A673 (cell line): Measurements from ENCODE around the gene TMEM60. TPM values are rescaled to one million over a fixed set of nuclear protein-coding genes. Genes with fewer than 3 reads are reported as not detected.
A peak's percentile ranks its signal among the peaks of the same experiment; 100 is the strongest.

Experiments
- BruUV-seq: library from RNA; stranded (reverse); fragments of 400-500 nt; replicated peaks from 2 replicates; lab custom pipeline; 2021; lab: Mats Ljungman, UMichigan
- CTCF ChIA-PET: fragments of 300-600 bp; sonication (Branson Sonifier 250); formaldehyde crosslinking; loops from one replicate; lab custom pipeline; 2022; ENCODE audit warnings: antibody characterized with exemption; lab: Charles Lee
- POLR2A ChIA-PET: fragments of 300-600 bp; sonication (Branson Sonifier 250); formaldehyde crosslinking; loops from one replicate; lab custom pipeline; 2022; ENCODE audit warnings: antibody characterized with exemption; ENCODE audit not compliant: low non-redundant PET; lab: Charles Lee
- DNase-seq: peaks from one replicate; pipeline ENCODE4 v3.0.0-alpha.2; 2015; ENCODE audit warnings: low spot score
- H3K27ac ChIP-seq: fragments of 200-600 bp; sonication (generic); 2 replicates; pipeline ENCODE4 v1.5.1; 2016; ENCODE audit warnings: mixed run types, low read depth, mild to moderate bottlenecking, mixed read lengths, antibody characterized with exemption, low read length; ENCODE audit not compliant: poor library complexity, severe bottlenecking
- H3K27me3 ChIP-seq: fragments of 200-600 bp; sonication (generic); replicated peaks from 2 replicates; pipeline ENCODE4 v1.6.1; 2017; ENCODE audit warnings: mixed run types, low read depth, mild to moderate bottlenecking, mixed read lengths, antibody characterized with exemption, low read length; ENCODE audit not compliant: insufficient read depth, poor library complexity
- H3K36me3 ChIP-seq: fragments of 200-600 bp; sonication (generic); 2 replicates; pipeline ENCODE4 v1.6.1; 2016; ENCODE audit warnings: mixed run types, mild to moderate bottlenecking, mixed read lengths, antibody characterized with exemption, low read length; ENCODE audit not compliant: insufficient read depth, poor library complexity, severe bottlenecking
- H3K4me1 ChIP-seq: fragments of 200-600 bp; sonication (generic); 2 replicates; pipeline ENCODE4 v1.6.1; 2017; ENCODE audit warnings: mixed run types, mild to moderate bottlenecking, mixed read lengths, antibody characterized with exemption, low read length; ENCODE audit not compliant: insufficient read depth, poor library complexity, severe bottlenecking
- H3K4me3 ChIP-seq: fragments of 200-600 bp; sonication (generic); 2 replicates; pipeline ENCODE4 v1.5.1; 2016; ENCODE audit warnings: low read depth, mixed run types, mild to moderate bottlenecking, mixed read lengths, low read length; ENCODE audit not compliant: poor library complexity, severe bottlenecking
- H3K9me3 ChIP-seq: fragments of 200-600 bp; sonication (generic); 2 replicates; pipeline ENCODE4 v1.6.1; 2016; ENCODE audit warnings: mixed run types, low read depth, mild to moderate bottlenecking, mixed read lengths, antibody characterized with exemption, low read length; ENCODE audit not compliant: poor library complexity, severe bottlenecking
- EZH2 ChIP-seq: fragments of 200-600 bp; sonication (generic); IDR thresholded peaks from 2 replicates; pipeline ENCODE4 v1.6.1; 2017; ENCODE audit warnings: borderline replicate concordance, low read depth, mild to moderate bottlenecking, mixed read lengths, antibody characterized with exemption, low read length; ENCODE audit not compliant: poor library complexity, severe bottlenecking
- intact Hi-C: fragments of 100-400 bp; cut with micrococcal nuclease; formaldehyde crosslinking; loops from one replicate; pipeline ENCODE4 v1.10.0; 2022; ENCODE audit not compliant: unreplicated experiment
- total RNA-seq: library from RNA; stranded (reverse); gene quantifications from 2 replicates; pipeline ENCODE4 v1.2.3, GENCODE V29; 2021
- TF ChIP-seq, protein P1 (sequence below): fragments of 300-800, 200-600 bp; sonication (generic); conservative IDR thresholded peaks from 2 replicates; pipeline ENCODE4 v1.5.1; 2017; ENCODE audit warnings: low read depth, mild to moderate bottlenecking, antibody characterized with exemption, low read length, moderate library complexity, mixed read lengths

Gene TMEM60
- total RNA-seq, 1 experiment from 2014 or later: 14.8 TPM

DNA sequence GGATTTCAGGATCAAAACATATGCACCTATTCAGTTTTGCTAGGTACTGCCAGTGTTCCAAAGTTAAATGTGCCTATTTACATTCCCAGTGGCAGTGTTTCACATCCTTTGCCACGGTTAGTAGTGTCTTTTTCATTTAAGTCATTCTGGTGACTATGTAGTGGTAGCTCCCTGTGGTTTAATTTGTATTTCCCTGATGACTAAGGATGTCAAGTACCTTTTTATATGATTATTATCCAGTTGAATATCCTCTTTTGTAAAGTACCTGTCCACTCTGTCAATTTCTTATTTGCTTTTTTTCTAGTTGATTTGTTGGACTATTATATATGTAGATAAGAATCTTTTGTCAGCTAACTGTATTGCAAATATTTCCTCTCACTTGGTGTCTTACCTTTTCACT, 45.1 kb downstream of the TMEM60 start:
- ChIA-PET CTCF (no interaction called here), POLR2A (no interaction called here)
- no peak for DNase-seq
- Histone ChIP-seq H3K4me3 (no peak overlapping the region), H3K27me3 (no peaks in the 10 kb centered on the region), H3K9me3 (no peaks in the 10 kb centered on the region), H3K27ac (no peak overlapping the region), H3K36me3 (peaks cover 6% of the 10 kb centered on the region), H3K4me1 (no peaks in the 10 kb centered on the region)
- intact Hi-C loops: loop anchor here (10.0 kb wide), 1 partner anchor 318 kb away; no protein-coding TSS in a partner anchor
- BruUV-seq: no TSS peak
- TF ChIP-seq, protein P1, sequence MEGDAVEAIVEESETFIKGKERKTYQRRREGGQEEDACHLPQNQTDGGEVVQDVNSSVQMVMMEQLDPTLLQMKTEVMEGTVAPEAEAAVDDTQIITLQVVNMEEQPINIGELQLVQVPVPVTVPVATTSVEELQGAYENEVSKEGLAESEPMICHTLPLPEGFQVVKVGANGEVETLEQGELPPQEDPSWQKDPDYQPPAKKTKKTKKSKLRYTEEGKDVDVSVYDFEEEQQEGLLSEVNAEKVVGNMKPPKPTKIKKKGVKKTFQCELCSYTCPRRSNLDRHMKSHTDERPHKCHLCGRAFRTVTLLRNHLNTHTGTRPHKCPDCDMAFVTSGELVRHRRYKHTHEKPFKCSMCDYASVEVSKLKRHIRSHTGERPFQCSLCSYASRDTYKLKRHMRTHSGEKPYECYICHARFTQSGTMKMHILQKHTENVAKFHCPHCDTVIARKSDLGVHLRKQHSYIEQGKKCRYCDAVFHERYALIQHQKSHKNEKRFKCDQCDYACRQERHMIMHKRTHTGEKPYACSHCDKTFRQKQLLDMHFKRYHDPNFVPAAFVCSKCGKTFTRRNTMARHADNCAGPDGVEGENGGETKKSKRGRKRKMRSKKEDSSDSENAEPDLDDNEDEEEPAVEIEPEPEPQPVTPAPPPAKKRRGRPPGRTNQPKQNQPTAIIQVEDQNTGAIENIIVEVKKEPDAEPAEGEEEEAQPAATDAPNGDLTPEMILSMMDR: no peak
- TF ChIP-seq EZH2: no peak

DNA sequence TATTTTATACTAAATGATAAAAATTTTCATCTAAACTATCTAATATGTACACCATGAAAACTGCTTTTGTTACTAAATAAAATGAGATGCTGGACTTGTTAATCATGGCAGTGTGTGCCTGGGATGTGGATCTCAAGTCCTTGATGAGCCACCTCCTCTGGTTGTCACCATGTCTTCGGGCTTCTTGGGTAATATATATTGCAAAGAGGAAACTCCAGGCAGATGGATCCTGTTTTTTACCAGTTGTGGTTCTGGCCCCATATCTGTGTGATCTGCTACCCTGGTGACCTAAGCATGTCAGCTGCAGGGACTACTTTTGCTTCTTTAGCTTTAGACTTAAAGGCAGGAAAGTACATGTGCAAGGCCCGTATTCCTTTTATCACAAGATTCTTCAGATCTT, 46.2 kb downstream of the TMEM60 start:
- Histone ChIP-seq H3K36me3 (peaks cover 6% of the 10 kb centered on the region), H3K9me3 (no peaks in the 10 kb centered on the region), H3K27me3 (no peaks in the 10 kb centered on the region), H3K4me1 (peaks cover 7% of the 10 kb centered on the region), H3K4me3 (no peak overlapping the region), H3K27ac (no peak overlapping the region)
- BruUV-seq: no TSS peak
- ChIA-PET POLR2A (no interaction called here), CTCF (no interaction called here)
- intact Hi-C loops: loop anchor here (10.0 kb wide), 1 partner anchor 317 kb away; no protein-coding TSS in a partner anchor
- TF ChIP-seq, protein P1: no peak
- TF ChIP-seq EZH2: no peak
- no peak for DNase-seq

DNA sequence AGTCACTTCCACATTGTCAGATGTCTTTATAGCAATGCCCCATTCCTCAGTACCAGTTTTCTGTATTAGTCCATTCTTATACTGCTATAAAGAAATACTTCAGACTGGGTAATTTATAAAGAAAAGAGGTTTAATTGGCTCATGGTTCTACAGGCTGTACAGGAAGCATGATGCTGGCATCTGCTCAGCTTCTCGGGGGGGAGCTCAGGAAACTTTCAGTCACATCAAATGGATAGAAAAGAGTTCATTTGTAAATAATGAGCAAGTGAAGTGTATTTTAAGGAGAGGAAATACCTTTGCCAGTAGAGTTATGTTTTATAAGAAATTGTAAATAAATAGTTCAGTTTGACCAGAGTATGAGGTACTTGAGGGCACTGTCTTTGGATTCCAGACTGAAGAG, 50.5 kb downstream of the TMEM60 start:
- ChIA-PET CTCF (interaction anchor here (0.6 kb wide), 1 partner anchor 52 kb away, joined by 3 read pairs; no protein-coding TSS in a partner anchor), POLR2A (no interaction called here)
- BruUV-seq: no TSS peak
- no peaks in the 10 kb centered on the region for H3K9me3 ChIP-seq
- TF ChIP-seq, protein P1: no peak
- TF ChIP-seq EZH2: no peak
- DNase-seq: peak; percentile 18
- no peaks in the 10 kb centered on the region for H3K27me3 ChIP-seq
- H3K27ac ChIP-seq: no peak overlapping the region
- peaks cover 6% of the 10 kb centered on the region for H3K36me3 ChIP-seq
- H3K4me3 ChIP-seq: no peak overlapping the region
- intact Hi-C loops: no loop called here
- peaks cover 7% of the 10 kb centered on the region for H3K4me1 ChIP-seq
